HG03565 (cell line): ENCODE results near the gene CBLB.

Experiments used
- ATAC-seq: cut with Tn5 transposase; IDR thresholded peaks from one replicate; pipeline ENCODE4 v1.9.1; 2021; ENCODE audit warnings: mild to moderate bottlenecking, moderate library complexity; ENCODE audit not compliant: unreplicated experiment

The CBLB gene

DNA sequence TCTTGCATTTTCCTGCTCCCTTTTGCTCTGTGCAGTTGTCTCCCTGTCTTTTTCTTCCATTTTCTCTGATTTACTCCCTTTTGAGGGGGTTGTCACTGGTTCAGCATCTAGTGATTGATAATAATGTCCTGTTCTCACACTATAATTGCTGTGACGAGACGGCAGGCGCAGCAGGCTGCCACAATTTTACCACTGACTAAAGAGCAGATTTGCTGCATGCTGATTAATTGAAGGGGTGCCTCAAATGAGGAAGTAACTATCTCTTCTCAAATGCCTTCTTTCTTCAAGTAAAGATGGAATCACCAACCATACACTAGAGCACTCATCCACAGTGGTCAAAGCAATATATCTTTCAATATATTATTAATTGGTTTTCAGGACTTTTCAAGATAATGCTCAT lies 219.3 kb downstream of the CBLB start:
- ATAC-seq = no peak

DNA sequence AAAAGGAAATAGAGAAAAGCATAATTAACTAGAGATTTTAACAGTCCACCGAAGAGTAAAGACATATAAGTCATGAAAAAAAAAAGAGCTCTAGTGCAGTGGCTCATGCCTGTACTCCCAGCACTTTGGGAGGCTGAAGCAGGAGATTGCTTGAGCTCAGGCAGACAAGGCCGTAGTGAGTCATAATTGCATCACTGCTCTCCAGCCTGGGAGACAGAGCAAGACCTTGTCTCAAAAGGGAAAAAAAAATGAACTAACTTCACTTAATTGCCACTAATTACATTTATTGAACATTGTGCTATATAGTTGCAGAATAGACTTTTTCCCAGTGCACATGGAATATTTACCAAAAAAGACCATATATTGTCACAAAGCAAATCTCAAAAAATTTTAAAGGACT lies 221.8 kb downstream of the CBLB start:
- no peak for ATAC-seq

DNA sequence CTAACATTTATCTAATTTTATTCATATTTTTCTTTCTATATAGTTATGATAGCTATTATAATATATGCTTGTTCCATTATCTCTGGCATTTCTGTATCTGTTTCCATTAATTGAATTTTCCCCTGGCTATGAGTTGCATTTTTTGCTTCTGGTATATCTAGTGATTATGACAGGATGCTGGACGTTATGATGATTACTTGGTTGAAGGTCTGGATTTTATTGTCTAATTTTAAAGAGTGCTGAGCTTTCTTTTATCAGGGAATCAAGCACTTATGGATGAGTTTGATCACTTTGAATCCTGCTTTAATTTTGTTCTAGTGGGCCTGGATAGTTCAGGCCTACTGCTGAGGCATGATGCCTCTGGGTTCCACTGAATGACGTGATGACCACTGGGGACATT lies 229.7 kb downstream of the CBLB start:
- no peak for ATAC-seq

DNA sequence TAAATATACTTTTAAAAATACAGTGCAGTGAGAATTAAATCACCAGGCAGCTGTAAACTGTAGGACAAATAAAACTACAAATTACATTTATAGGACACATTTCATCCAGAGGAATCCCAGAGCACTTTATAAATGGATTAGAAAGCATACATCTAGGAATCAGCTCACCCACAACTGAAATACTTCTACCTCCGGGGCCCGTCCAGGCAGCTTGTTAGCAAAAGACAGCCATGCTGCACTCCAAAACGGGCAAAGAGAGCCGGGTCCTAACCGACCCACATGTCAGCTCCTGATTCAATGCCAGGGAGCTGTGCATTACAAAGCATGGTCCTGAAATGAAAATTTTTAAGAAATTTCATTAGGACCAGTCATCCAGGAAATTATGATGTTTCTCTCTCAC lies 234.1 kb downstream of the CBLB start:
- no peak for ATAC-seq

DNA sequence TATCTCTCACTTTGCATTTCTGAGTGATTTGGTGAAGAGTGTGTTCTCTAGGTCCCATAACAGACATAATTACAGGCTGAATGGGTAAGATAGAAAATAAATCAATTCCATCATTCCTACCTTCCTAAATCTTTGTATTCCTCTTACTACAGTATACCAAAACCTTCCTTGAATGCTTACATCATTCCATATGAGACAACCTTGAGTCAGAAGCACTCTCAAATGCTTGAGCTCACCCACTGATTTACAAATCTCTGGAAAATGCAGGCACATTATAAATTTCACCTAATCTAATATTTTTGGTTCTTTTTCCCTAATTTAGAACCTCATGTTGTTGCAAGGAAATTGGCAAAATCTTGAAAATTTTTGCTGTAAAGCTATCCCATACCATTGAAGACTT lies 239.1 kb downstream of the CBLB start:
- no peak for ATAC-seq

DNA sequence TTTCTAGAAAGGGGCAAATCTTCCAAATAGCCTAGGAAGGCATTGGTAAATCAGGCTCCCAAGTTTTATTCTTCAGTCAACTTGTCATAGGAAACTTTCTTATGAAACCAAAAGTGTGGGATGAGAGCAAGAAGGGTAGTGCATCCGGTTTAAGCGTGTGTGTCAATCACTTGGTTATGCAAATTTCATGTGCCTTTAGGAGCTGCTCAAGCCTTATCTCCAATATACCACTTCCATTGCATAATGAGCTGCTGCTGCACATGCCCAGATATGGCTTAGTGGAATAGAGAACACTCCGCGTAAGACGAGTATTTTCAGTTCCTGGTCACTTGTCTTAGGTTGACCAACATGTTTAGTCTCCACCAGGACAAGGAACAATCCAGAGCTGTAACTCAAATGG lies 242.1 kb downstream of the CBLB start:
- ATAC-seq = no peak

DNA sequence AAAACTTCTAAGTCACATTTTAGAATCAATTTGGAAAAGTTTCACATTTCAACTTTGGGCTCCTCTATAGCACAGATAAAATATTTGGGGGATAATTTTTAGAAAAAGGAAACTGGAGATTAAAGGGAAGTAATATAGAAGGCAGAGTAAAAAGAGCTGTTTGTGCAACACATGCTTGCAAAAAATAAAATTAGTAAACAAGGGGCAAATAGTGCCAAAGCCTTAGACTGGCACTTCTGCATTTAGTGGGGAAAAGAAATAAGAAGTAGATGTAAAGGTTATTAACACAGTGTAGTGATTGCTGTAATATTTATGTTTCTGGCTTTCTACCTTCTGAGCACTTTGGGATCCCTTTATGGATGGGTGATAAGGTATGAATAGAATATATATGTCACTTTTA lies 246.6 kb downstream of the CBLB start:
- no peak for ATAC-seq

DNA sequence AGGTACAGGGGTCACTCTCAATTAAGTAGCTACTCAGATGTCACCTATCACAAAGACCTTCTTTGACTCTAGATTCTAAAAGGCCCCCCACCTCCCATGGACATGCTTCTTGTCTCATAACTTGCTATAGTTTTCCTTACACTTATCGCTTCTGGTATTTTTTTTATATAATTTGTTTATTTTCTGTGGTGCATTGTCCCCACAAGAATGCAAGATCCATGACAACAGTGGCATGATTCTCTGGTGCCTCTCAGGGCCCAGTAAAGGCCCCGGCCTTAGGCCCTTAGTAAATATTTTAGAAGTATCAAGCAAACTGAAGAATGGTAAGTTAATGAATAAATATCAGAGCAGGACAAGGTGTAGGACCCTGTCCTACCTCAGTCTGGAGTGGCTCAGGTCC lies 248.6 kb downstream of the CBLB start:
- ATAC-seq = no peak

DNA sequence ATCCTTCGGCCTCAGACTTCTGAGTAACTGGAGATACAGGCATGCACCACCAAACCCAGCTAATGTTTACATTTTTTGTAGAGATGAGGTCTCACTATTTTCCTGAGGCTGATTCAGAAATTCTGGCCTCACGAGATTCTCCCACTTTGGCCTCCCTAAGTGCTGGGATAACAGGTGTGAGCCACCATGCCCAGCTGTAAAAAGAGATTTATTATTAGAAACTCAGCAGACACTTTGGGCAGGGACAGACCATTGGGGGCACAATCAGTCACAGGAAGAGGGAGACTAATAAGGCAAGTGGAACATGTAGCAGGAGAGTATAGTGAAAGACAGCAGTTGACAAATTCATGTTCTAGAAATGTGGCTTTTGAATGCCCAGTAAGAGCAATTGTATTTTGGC lies 249.2 kb downstream of the CBLB start:
- no peak for ATAC-seq

DNA sequence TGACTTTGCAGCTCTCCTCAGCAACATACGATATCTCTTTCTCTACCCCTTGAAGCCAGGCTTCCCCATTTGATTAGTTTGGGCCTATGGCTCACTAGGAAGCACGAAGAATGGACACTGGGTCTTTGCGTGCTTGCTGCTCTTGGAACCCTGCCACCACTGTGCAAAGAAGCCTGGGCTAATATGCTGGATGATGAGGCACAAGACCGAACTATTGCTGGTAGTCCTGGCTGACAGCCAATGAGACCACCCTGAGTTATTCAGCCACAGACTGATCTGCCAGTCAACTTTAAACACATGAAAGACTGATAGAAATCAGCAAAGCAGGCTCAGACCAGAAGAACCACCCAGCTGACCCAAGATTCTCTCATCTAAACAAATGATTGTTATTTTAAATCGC lies 250.3 kb downstream of the CBLB start:
- no peak for ATAC-seq

DNA sequence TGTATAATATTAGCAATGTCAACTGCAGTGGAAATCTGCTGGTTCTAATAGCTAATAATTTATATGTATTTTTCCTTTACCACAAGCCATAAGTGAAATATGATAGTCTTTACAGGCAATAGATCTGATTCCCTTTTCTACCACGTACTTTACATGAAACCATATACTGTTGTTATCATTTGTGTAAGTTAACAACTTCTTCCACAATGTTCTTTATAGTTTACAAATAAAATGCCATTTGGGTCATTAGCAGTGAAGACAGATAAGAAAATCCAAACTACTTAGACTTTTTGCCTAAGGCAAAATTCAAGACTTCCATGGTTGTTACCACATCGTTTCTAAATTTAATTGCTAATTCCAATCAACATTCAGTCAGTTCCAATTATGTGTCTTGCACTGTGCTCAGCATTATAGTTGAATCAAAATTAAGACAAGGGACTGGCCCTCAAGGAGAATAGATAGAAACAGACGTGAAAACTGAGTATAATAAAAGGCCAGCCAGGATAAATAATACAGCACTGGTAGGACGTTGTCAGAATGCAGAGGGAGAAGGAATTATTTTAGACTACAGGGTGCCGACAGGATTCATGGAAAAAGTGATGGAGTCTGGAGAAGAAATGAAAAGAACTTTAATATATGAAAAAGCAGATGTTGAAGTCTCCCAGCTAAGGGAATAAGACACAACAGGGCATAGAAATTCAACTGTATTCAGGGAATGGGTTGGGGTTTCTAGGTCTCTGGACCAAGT lies 252.3 kb downstream of the CBLB start:
- no peak for ATAC-seq

DNA sequence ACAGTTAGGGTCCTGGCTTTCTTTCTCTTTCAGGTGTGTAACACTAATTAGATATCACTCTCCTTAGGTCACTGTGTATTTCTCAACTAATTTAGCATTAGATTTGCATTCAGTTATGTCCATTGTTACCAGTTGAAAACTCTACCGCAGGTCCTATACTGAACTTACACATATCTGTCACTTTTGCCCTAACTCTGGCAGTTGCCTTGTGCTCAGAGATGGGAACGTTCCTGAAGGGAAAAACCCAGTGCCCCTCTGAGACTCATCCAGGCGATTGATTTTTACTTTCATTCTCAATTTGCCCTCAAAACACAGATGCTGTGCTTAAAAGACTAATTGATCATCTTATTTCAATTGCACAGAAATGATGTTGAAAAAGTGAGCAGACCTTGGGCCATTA lies 253.0 kb downstream of the CBLB start:
- no peak for ATAC-seq

DNA sequence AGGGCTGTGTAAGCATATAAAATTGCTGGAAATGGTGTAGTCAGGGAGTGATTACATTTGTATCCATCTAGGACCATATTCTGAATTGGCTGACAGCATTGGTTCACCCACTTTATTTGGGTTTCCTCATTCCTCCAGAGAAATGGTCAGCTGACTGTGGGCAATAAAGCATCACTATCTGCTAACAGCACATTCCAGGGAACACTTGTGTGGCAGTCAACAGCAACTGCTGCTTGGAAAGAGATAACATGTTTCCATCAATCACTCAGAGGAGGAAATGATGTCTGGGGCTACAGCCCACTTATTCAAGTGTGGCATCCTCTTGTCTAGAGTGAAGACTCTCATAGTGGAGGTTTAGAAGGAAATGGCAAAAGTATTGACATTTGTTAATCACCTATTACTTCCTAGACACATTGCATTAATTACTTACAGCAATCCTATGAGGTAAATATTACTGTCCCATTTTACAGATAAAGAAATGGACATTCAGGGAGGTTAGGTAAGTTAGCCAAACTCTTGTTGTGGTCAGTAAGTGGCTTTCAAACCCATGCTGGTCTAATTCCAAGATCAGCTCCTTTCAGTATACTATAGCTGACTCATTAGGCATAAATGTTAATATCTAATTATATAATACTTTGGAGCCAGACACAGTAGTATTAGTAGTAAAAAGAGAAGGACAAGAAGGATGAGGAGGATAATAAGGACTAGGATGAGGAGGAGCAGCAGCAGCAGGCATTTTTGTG lies 254.4 kb downstream of the CBLB start:
- ATAC-seq = no peak

DNA sequence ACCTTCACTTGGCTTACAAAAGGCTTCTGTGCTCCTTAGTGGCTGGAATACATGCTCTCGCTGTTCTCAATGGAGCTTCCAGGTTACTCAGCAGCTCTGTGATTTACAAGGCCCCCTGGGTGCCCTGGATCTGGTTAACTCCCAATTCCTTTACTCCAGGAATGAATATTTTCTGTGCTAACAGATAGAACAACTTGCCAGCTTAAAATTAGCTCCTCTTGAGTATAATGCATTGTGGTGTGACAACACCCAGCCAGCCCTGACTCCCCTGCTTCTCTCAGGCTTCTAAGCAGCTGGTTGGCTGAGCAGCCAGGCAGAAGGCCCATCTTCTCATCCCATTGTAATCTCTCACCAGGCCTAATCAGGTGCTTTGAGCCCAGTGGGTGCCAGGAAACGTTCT lies 255.7 kb downstream of the CBLB start:
- ATAC-seq = no peak

DNA sequence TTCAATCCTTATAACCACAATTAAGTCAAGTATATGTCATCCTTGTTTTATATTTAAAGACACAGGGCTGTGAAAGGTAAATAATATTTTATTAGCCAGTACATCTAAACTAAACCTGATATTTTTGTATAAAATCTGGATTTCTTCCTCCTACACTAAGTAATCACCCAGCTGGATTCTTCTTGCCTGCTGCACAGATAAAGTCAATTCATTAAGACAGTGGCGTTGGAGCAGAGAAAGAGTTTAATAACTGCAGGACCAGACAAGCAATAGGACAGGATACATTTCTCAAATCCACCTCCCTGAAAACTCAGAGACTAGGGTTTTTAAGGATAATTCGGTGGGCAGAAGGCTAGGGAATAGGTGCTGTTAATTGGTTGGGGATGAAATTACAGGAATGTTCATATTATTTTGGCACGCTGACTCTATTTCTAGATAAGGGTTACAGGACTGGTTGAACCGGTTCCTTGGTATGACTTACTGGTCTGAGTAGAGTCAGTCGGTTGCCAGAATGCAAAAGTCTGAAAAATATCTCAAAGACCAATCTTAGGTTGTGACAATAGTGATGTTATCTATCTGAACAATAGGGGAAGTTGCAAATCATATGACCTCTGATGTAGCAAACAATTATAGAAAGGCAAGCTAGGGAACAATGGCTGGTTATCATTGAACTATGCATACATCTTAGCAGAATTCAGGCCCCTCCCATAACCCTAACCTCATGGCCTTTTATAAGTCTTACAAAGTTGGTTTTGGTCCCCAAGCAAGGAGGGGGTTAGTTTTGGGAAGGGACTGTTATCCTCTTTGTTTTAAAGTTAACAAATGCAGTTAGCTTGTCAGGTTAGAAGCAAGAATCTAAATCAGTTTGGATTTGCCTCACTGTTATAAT lies 257.3 kb downstream of the CBLB start:
- ATAC-seq = no peak

DNA sequence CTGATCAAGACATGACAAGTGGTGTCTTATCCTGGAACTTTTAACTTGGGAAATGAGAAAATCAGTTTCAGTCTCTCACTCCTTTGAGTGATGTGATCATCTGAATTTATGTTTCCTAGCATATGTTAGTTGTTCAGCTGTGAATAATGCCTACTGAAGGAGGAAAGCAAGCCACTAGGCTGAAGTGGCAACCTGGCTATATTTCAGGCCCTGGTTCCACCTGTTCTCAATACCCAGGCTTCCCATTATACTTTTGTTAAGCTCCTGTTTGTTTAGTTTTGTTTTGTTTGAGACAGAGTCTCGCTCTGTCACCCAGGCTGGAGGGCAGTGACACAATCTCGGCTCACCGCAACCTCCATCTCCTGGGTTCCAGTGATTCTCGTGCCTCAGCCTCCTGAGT lies 258.3 kb downstream of the CBLB start:
- ATAC-seq = no peak

DNA sequence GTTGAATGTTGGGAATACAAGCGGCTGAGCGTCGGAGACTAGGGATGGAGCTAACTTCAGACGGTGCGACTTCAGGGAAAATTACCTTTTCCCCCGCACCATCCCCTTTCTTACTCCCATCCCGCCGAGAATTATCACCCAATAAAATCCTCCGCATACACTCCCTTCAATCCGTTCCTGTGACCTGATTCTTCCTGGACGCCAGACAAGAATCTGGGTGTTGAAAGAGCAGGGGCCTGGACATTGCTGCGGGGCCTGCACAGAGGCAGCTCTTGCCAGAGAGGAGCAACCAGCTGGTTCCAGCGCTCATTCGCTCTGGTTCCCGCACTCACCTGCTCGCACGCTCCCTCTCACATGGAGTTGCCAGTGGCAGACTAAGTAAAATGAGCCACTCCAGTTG lies 260.2 kb downstream of the CBLB start:
- no peak for ATAC-seq

DNA sequence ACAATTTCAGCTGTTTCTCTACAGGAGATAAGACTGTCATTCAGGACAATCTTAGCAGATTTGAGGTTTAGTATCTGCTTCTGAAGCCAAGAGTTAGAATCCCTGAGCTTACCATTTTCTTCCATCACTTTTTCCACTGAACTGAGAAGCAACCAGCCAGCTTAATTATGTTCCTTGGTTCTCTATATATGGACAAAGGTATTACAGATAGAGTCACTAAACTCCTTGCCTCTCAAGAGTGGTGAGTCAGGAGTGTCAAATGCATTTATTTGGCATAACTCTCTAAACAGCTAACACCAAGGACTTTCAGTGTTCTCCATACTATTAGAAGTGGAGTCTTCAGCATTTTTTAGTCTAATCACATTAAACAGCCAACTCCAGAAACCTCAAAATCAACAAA lies 262.8 kb downstream of the CBLB start:
- ATAC-seq = no peak
